Esophagus squamous epithelium (tissue), 5 donors: ENCODE data around the gene FAAP100. TPM values are rescaled to one million over a fixed set of nuclear protein-coding genes. Genes with fewer than 3 reads are reported as not detected.

Experiments used
- DNase-seq: peaks from one replicate; lab custom pipeline; 2025; lab: John Stamatoyannopoulos, UW
- H3K27ac ChIP-seq, 4 donors: fragments of 200-600 bp; sonication (generic); one replicate each; pipeline ENCODE4 v1.5.1; 2016 to 2019; ENCODE audit warnings: mild to moderate bottlenecking in 1 of 4
- H3K27me3 ChIP-seq, 4 donors: fragments of 200-600 bp; sonication (generic); 1 replicate in 3 of 4; 2 replicates in 1 of 4; pipeline versions ENCODE4 v1.5.1 to v1.6.0; 2017 to 2021; ENCODE audit warnings: antibody characterized with exemption in 1 of 4
- H3K36me3 ChIP-seq, 3 donors: fragments of 200-600 bp; sonication (generic); one replicate each; pipeline ENCODE4 v1.5.1; 2016 to 2019
- H3K4me1 ChIP-seq, 3 donors: fragments of 200-600 bp; sonication (generic); one replicate each; pipeline ENCODE4 v1.5.1; 2017 to 2019
- H3K4me3 ChIP-seq, 4 donors: fragments of 200-600 bp; sonication (generic); 1 replicate in 3 of 4; 2 replicates in 1 of 4; pipeline ENCODE4 v1.5.1; 2016 to 2019; ENCODE audit warnings: mild to moderate bottlenecking in 2 of 4, moderate library complexity in 1 of 4
- H3K9me3 ChIP-seq, 3 donors: fragments of 200-600 bp; sonication (generic); one replicate each; pipeline ENCODE4 v1.5.1; 2016 to 2019
- CTCF ChIP-seq, 6 experiments: fragments of 450-650 bp in 4 of 6; fragments of 200-600 bp in 2 of 6; sonication (generic) in 2 of 6; IDR thresholded peaks; one replicate each; pipeline ENCODE4 v1.5.1; 2016 to 2019; ENCODE audit warnings: antibody characterized with exemption in 6 of 6, mild to moderate bottlenecking in 4 of 6, moderate library complexity in 4 of 6
- POLR2A ChIP-seq, 4 donors: fragments of 450-650 bp; IDR thresholded peaks; one replicate each; pipeline ENCODE4 v1.6.1; 2017; ENCODE audit warnings: antibody characterized with exemption in 4 of 4, mild to moderate bottlenecking in 4 of 4, moderate library complexity in 3 of 4
- WGBS, 2 donors: methylation state at CpG; one replicate each; pipeline ENCODE4 v1.1.5; 2018; 5-methylcytosine and 5-hydroxymethylcytosine counted together
- intact Hi-C: fragments of 100-400 bp; cut with DNase I; formaldehyde crosslinking; loops from one replicate; pipeline ENCODE4 v1.15.0; 2022
- total RNA-seq, 4 donors: library from RNA; depleted of rRNA; stranded (reverse); fragments of >200 nt; gene quantifications; one replicate each; pipeline ENCODE4 v1.1.0, GENCODE V29; 2016
- donor health status: DM: yes; HTN: yes; CAD: no.

Gene FAAP100
- total RNA-seq, 4 donors from 2014 or later, result 17.3 to 32.2 (median 26.1) TPM

GRCh38 chr17:81523402-81524038 lies 28.6 kb downstream of the FAAP100 start:
- DNase-seq, result no peak
- Histone ChIP-seq H3K9me3 (no peaks in the 10 kb centered on the region), H3K27me3 (peaks cover 0 to 65% (median 11%) of the 10 kb centered on the region in 4 donors), H3K4me1 (peaks cover 18 to 45% (median 23%) of the 10 kb centered on the region in 3 donors), H3K4me3 (no peak overlapping the region), H3K27ac (no peak overlapping the region), H3K36me3 (no peaks in the 10 kb centered on the region)
- intact Hi-C loops, result no loop called here
- TF ChIP-seq POLR2A (IDR thresholded peaks at IDR 0.05) (no peak), CTCF (IDR thresholded peaks at IDR 0.05) (no peak)
- WGBS, 2 donors, result 12 to 47% methylated on average over 3 to 10 of the region's 17 CpGs

- intact Hi-C loops, result no loop called here
- H3K27ac ChIP-seq, result no peak overlapping the region
- no peak for DNase-seq
- no peak for TF ChIP-seq POLR2A (IDR thresholded peaks at IDR 0.05)
- TF ChIP-seq CTCF (IDR thresholded peaks at IDR 0.05), result peak in 1 of 6 experiments; percentile 21
- no peaks in the 10 kb centered on the region for H3K9me3 ChIP-seq
- peaks cover 0 to 57% (median 5%) of the 10 kb centered on the region in 4 donors for H3K27me3 ChIP-seq
- 29 to 71% methylated on average over 14 to 20 of the region's 26 CpGs for WGBS, 2 donors
- H3K4me1 ChIP-seq, result peaks cover 25 to 46% (median 30%) of the 10 kb centered on the region in 3 donors
- H3K4me3 ChIP-seq, result no peak overlapping the region
- H3K36me3 ChIP-seq, result no peaks in the 10 kb centered on the region
These were observed 29.4 kb downstream of the FAAP100 start for GRCh38 chr17:81522491-81523401.

- Histone ChIP-seq H3K9me3 (no peaks in the 10 kb centered on the region), H3K4me3 (peak overlapping the region in 3 of 4 donors; percentile 47 to 98 (median 59)), H3K27me3 (peaks cover 0 to 32% (median 0%) of the 10 kb centered on the region in 4 donors), H3K4me1 (peaks cover 39 to 66% (median 51%) of the 10 kb centered on the region in 3 donors), H3K27ac (peak overlapping the region in 3 of 4 donors; percentile 47 to 100 (median 100)), H3K36me3 (no peaks in the 10 kb centered on the region)
- WGBS, 2 donors, result 75 to 86% methylated on average over 7 to 9 of the region's 14 CpGs
- no peak for DNase-seq
- no peak for TF ChIP-seq CTCF (IDR thresholded peaks at IDR 0.05)
- TF ChIP-seq POLR2A (IDR thresholded peaks at IDR 0.05), result no peak
- intact Hi-C loops, result no loop called here
These were observed 31.9 kb downstream of the FAAP100 start for GRCh38 chr17:81520021-81520901.

GRCh38 chr17:81519284-81520020 lies 32.7 kb downstream of the FAAP100 start:
- WGBS, 2 donors, result 0 to 24% methylated on average over 1 to 6 of the region's 61 CpGs
- intact Hi-C loops, result no loop called here
- Histone ChIP-seq H3K36me3 (no peaks in the 10 kb centered on the region), H3K27me3 (peaks cover 0 to 24% (median 0%) of the 10 kb centered on the region in 4 donors), H3K4me3 (peak overlapping the region; percentile 47 to 98 (median 58)), H3K27ac (peak overlapping the region; percentile 79 to 100 (median 100)), H3K9me3 (no peaks in the 10 kb centered on the region), H3K4me1 (peaks cover 39 to 71% (median 51%) of the 10 kb centered on the region in 3 donors)
- no peak for DNase-seq
- TF ChIP-seq CTCF (IDR thresholded peaks at IDR 0.05), result peak; percentile 42 to 89 (median 74)
- TF ChIP-seq POLR2A (IDR thresholded peaks at IDR 0.05), result peak in 2 of 4 donors; percentile 2 to 23
